Activated T-cell treated with anti-CD3 and anti-CD28 coated beads, Interleukin-2, amount 50 U/mL, for 1 hour (primary cell): Measurements from ENCODE around the gene ITM2C.
A peak's percentile ranks its signal among the peaks of the same experiment; 100 is the strongest.

Experiments
- DNase-seq: peaks from one replicate; pipeline ENCODE4 v3.0.0-alpha.2; 2020

The ITM2C gene

DNA sequence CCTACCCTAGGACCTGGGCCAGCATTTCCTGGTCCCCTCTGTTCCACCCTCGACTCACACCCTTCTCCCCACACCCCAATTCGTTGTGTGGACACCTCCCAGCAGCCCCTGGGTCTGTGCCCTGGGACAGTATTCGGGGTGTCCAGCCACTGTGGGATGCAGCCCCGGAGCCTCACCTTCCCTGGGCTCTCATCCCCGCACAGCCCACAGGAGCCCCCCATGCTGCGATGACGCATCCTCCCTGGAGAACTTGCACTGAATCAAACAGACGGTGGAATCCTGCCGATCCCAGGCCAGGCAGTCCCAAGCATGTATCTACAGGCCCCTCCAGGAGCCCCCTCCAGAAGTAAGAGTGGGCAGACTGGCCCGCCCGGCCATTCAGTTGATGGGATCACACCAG is 9.7 kb downstream of the ITM2C start:
- DNase-seq = no peak

DNA sequence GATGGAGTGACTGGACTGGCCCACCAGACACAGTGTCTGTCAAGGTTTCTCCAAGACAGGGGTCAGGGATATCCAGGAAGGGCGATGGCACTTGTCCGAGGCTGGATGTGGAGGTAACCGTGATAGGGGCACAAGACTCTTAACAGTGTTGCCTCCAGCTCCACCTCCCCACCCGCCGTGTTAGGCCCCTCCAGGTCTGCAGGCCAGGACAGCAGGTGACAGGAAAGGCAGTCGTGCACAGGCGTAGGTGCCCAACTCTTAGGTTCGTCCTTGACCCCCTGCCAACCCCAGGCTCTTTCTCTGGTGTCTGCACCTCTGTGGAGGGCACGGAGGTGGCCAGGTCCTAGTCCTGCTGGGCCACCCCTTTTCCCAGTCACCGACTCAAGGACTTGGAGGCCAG is 10.1 kb downstream of the ITM2C start:
- DNase-seq = no peak

DNA sequence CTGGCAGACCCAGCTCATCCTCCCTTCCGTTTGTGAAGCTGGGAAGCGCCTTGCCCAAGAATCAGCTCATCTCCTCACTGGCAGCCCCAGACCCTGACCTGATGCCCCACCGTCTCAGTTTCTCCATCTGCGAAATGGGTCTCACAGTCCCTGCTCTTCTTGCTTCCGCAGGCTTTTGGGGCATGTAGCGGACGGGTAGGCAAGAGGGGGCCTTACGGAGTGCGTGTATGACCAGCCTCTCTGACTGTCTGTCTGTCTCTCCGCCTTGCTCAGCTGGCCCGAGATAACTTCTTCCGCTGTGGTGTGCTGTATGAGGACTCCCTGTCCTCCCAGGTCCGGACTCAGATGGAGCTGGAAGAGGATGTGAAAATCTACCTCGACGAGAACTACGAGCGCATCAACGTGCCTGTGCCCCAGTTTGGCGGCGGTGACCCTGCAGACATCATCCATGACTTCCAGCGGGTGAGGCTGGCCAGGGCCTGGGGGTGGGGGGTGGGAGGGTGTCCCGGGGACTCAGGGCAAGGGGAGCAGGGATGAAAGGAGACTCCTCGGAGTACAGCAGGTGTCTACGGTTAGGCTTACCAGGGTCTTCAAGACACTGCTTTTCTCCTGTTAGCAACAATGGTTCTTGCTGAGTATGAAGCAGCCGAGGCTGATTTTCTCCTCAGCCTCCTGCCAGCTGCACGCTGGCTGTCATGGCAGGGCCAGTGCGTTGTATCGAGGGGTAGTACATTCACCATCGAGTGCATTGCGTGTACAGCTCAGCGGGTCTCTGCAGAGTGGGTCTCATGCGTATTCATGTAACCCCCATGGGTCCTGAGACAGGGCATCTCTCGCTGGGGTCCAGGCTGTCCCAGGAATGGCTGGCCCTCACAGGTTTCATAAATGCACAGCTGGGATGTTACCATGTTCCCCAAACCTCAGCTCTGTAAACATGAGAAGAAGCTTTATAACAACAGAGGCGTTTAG is 10.9 kb downstream of the ITM2C start:
- DNase-seq = no peak

DNA sequence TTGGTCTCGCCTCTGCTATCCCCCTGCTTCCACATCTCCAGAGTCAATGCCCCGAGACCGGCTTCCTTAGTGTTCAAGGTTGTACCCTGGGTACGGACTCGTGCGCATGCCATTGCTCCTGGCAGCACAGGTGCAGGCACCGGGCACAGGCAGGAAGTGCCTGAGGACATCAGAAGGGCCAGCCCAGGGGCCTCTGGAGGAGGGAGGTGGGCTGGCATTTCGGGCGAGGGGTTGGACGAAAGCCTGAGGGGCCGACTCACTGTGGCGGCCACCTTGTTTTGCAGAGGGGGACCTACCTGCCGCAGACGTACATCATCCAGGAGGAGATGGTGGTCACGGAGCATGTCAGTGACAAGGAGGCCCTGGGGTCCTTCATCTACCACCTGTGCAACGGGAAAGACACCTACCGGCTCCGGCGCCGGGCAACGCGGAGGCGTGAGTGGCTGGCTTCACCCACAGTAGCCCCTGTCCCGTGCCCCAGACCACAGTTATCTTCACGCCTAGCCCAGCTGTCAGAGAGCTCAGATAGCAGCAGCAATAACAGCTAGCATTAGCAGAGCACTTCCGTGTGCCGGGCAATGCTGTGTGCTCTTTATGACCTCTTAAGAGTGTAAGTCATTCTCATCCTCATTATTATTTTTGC is 12.5 kb downstream of the ITM2C start:
- DNase-seq = no peak

DNA sequence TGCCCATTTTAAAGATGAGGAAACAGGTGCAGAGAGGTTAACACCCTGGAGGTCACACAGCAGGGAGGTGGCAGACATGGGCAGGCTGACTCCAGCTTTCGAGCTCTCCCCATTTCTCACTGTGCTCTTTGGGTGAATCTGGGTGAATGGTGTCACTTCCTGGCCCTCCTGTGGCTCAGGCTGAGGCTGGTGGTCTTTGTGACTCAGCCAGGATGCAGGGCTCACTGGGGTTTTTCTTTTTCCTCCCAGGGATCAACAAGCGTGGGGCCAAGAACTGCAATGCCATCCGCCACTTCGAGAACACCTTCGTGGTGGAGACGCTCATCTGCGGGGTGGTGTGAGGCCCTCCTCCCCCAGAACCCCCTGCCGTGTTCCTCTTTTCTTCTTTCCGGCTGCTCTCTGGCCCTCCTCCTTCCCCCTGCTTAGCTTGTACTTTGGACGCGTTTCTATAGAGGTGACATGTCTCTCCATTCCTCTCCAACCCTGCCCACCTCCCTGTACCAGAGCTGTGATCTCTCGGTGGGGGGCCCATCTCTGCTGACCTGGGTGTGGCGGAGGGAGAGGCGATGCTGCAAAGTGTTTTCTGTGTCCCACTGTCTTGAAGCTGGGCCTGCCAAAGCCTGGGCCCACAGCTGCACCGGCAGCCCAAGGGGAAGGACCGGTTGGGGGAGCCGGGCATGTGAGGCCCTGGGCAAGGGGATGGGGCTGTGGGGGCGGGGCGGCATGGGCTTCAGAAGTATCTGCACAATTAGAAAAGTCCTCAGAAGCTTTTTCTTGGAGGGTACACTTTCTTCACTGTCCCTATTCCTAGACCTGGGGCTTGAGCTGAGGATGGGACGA is 13.2 kb downstream of the ITM2C start:
- DNase-seq = peak; percentile 58

DNA sequence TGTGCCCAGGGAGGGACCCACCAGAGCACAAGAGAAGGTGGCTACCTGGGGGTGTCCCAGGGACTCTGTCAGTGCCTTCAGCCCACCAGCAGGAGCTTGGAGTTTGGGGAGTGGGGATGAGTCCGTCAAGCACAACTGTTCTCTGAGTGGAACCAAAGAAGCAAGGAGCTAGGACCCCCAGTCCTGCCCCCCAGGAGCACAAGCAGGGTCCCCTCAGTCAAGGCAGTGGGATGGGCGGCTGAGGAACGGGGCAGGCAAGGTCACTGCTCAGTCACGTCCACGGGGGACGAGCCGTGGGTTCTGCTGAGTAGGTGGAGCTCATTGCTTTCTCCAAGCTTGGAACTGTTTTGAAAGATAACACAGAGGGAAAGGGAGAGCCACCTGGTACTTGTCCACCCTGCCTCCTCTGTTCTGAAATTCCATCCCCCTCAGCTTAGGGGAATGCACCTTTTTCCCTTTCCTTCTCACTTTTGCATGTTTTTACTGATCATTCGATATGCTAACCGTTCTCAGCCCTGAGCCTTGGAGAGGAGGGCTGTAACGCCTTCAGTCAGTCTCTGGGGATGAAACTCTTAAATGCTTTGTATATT is 14.0 kb downstream of the ITM2C start:
- no peak for DNase-seq

DNA sequence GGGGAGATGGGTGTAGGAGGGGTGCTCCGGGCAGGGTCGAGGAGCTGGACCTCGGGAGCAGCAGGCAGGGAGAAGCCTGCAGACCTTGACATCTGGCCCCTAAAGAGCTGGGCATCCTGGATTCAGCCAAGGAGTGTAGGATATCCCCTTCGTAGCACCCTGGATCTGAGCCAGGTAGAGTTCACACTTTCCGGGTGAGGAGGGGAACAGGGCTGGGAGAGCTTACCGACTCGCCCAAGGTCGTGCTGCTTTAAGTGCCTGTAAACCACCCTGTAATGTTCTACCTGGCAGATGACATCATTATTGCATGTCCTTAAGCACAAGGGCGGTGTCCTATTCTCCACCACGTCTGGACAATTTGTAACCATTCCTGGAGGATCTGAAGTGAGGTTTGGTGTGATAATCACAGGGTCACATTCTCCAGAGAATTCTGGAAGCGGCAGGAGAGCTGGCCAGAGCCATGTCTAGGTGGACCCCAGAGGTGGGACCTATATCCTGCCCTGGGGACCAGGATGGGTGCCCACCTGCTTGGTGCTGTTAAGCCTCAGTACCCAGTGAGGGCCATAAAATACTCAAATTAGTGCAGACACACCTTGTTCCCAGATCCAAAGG is 14.6 kb downstream of the ITM2C start:
- DNase-seq = no peak

DNA sequence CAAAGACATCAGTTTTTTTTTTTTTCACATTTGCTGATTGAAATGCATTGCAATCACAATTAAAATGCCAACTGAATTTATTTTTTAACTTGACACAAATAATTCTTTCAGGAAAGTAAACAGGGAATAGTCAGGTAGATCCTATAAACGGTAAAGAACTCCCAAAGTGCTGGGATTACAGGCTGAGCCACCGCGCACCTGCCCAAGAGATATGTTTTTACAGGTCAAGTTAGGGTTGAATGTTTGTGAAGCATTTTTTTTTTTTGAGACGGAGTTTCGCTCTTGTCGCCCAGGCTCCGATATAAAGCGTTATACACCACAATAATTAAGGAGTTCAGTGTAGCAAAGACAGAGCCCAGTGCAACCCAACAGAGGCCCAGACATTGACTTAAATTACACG is 15.1 kb downstream of the ITM2C start:
- no peak for DNase-seq

DNA sequence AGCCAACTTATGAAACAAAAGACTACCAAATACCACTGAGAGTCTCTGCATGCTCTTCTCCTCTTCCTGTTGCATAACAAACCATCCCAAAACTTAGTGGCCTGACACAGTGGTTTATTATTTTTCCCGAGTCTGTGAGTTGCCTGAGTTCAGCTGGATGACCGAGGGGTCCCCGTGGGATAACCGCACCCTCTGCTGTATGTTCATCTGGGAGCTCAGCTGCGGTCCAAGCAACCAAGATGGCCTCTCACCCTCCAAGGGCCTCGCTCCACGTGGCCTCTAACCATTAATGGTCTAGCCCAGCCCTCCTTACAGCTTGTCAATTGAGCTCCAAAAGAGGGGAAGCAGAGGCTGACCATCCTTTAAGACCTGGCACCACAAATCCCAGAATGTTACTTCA is 17.1 kb downstream of the ITM2C start:
- DNase-seq = no peak

DNA sequence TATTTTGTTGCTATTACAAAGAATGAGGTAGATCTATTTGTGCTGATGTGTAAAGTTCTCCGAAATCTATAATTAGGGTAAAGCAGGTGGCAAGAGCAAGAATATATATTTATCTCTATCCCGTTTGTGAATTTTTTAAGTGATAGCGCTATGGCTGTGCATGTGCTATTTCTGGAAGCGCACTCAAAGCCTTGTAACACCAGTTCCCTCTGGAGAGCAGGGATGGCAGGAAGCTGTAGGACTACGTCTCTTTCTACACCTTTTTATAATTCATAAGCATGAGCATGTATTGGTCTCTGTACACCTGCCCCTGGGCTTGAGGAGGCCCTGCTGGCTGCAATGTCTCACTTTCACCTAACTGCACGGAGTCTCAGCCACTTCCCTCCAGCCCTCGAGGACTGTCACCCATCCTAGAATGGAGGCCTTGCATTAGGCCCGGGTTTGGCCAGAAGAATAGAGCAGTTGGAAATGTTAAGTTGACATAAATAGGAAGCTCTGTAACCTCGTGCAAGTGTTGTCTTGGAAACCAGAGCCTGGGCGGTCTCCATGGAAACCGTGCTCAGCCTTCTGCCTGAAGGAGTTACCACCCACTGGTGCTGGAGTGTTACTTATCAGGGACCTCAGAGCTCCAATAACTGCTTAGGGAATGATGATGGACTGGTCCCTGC is 20.9 kb downstream of the ITM2C start:
- DNase-seq = no peak

DNA sequence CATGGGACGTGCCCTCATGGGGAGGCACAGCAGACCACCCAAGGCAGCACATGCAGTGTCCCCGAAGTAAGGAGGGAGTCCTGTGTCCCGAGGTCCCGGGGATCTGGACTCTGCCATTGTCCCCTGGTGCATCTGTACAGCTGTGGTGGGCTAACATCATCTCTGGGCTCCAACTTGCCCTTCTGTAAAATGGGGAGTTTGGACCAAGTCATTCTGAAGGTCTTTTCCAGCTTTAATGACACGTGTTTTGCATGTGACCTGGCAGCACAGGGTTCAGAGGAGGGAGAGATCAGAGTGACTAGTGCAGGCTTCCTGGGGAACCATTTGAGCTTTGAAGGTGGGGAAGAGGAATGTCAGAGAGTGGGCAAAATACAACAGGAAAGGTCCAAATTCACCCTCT is 21.5 kb downstream of the ITM2C start:
- DNase-seq = no peak

DNA sequence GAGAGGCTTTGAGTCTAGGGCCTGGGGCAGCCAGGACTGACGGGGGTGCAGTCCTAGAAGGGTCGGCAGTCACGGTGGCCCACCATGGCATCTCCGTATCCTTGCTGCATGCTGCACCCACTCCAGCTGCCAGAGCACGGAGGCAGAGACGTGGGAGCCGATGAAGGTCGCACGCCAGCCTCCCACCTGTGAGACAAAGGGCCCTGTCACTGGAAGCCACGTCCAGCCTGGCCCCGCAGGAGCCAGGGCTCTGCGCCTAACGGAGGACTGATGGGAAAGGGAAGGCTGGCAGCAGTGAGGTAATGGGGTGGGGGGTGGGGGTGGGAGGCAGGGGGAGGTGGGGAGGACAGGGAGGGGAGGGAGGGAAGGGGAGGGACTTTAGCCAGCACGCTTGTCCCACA is 21.9 kb downstream of the ITM2C start:
- DNase-seq = no peak

DNA sequence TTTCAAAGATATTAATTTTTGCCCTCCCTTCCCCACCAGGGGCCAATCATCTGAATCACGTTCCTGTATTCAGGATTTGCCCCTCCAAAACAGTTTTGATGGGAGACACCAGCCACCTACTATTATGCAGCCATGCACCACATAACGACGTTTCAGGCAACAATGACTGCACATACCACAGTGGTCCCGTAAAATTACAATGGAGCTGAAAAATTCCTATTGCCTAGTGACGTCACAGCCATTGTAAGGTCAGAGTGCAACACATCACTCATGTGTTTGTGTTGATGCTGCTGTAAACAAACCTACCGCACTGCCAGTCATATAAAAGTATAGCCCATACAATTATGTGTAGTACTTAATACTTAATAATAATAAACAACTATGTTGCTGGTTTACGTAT is 22.6 kb downstream of the ITM2C start:
- DNase-seq = no peak

DNA sequence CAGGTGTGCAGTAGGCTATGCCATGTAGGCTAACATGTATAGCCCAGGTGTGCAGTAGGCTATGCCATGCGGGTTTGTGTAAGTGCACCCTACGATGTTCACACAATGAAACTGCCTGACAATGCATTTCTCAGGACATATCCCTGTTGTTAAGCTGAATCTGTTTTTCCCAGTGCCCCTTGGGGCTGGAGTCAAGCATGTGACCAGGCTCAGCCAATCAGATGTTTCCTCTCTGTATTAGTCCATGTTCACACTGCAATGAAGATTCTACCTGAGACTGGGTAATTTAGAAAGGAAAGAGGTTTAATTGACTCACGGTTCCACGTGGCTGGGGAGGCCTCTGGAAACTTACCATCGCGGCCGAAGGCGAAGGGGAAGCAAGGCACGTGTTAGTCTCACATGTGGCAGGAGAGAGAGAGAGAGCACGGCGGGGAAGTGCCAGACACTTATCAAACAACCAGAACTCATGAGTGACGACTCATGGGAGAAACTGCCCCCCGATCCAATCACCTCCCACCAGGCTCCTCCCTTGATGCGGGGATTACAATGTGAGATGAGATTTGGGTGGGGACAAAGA is 24.2 kb downstream of the ITM2C start:
- DNase-seq = no peak

DNA sequence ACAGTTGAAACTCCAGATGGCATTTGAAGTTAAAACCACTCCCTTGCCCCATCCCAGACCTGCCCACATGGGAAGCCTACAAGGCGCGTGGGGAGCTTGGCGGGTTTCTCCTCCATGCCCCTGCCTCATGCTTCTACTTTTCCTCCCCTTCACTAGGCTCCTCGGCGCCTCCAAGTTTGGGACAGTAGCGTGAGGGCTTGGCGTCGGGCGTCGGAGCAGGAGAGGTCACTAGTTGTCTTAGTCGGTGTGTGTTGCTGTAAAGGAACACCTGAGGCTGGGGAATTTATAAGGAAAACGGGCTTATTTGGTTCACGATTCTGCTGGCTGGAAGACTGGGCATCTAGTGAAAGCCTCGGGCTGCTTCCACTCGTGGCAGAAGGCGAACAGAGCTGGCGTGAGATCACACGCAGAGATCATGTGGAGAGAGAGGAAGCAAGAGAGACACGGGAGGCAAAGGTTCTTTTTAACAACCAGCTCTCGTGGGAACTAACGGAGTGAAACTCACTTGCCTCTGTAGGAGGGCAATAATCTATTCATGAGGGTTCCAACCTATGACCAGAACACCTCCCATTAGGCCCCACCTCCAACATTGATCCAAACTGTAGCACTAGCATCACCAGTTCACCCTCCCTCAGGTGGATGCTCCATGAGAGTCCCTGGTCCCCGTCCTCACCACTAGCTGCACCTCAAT is 25.3 kb downstream of the ITM2C start:
- DNase-seq = no peak

DNA sequence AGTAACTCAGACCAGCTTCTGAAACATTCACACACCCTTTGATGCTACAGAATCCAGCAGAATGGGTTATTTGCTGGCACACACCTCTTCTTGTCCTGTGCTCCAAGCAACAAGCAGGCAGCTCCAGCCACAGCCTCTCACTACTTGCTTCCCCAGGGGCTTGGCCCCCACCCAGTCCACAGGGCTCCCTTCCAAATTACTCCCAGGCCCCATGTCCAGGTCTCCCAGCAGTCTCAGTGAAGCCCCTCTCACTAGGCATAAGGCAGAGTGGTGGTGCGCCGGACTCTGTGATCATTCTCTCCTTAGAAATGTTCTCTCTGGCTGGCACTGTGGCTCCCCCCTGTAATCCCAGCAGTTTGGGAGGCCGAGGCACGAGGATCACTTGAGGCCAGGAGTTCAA is 25.9 kb downstream of the ITM2C start:
- no peak for DNase-seq

DNA sequence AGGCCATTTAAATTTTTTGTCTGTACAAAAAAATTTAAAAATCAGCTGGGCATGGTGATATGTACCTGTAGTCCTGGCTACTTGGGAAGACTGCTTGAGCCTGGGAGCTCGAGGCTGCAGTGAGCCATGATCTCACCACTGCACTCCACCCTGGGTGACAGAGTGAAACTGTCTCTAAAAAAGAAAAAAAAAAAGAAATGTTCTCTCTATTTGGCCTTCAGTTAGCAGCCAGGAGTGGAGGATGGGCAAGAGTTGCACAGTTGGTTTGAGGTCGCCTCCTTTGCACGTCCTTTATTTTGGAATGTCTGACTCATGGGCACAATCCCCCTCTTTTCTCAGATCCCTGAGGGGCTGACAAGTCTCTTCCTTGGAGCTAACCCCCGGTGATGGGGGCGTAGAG is 26.3 kb downstream of the ITM2C start:
- no peak for DNase-seq

DNA sequence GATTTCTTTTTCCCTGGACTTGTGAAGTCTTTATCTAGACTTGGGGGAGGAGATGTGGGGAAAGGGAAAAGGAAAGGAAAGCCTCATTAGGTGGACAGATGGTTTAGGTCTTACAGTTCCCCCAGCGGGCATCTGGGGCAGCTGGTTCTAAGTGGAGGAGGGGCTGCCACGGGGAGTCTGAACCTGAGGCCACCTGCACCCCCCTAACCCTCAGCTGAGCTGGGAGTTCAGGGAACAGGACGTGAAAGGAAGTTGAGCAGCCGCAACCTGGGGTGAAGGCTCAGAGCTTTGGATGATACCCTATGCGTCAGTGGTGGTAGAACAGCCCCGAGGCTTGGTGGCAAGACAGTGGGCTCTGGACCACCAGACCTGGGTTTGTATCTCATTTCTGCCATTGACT is 26.8 kb downstream of the ITM2C start:
- no peak for DNase-seq

DNA sequence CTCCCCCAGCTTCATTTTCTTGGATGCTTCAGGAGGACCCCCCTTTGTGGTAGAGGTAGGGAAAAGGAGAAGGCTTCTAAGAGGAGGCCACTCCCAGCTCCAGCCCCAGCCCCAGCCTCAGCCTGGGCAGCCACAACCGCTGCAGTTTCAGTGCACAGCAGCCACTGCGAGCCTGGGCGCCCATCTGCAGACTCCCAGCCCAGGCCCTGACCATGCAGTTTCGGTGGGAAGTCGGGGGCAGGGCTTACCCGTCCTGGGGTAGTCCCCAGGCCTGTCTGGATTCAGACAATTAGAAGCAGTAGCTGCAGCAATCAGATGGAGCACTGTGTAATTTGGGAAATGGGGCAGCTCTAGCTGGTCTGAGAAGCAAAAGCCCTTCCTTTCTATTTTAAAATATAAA is 28.6 kb downstream of the ITM2C start:
- DNase-seq = no peak

DNA sequence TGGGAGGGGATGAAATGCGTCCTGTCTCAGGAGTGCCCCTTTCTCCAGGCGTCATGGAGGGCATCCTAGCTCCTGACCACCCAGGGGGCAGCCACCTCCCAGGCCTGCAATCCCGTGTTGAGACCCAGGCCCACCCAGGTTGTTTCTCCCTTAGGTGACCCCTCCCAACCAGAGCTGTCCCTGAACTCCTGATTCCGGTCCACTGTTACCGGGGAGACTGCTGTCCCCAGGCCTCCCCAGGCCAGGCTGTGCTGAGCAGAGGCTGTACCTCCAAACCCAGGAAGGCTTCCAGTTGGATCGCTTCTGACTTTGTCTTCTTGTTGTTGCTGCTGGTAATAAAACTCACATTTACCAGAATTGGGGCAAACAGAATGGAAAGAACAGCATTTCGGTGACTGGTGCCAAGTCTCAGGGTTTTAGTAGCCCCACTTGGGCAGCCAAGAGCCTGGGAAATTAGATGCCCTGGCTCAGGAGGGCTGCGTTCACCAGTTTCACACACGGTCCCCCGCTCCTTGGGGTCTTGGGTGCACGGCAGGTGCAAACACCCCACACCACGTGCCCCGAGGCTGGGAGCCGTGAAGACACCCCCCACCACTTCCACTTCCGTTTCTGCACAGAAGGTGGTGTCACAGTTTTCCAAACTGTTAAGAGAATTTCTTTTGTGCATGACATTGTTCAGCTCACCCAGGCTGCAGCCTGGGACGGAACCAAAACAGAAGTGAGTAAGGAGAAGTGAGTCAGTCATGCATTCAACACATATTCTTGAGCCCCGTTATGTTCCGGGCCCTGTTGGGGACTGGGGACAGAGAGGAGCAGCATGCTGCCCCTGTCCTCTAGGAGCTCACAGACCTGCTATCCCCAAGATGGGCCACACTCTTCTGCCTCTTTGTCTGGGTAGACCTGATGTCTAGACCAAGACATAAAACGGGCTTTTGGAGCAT is 29.4 kb downstream of the ITM2C start:
- no peak for DNase-seq
